Upper lobe of left lung (tissue), 6 donors: Measurements from ENCODE around the gene CEP70. TPM values are rescaled to one million over a fixed set of nuclear protein-coding genes. Genes with fewer than 3 reads are reported as not detected.

Source experiments
- ATAC-seq, 2 donors: fragments of 200-7000 bp; cut with Tn5 transposase; one replicate each; pipeline ENCODE4 v1.9.1; 2022; ENCODE audit warnings: mild to moderate bottlenecking in 2 of 2, moderate library complexity in 2 of 2; ENCODE audit not compliant: low FRiP score in 2 of 2
- DNase-seq, 2 donors: peaks; one replicate each; pipeline ENCODE4 v3.0.0-alpha.2; 2019 to 2020
- H3K27ac ChIP-seq, 4 donors: fragments of 200-600 bp; sonication (generic); one replicate each; pipeline ENCODE4 v1.5.1; 2016 to 2019
- H3K27me3 ChIP-seq, 4 donors: fragments of 200-600 bp; sonication (generic); one replicate each; pipeline ENCODE4 v1.5.1; 2017 to 2019
- H3K36me3 ChIP-seq, 4 donors: fragments of 200-600 bp; sonication (generic); one replicate each; pipeline ENCODE4 v1.5.1; 2016 to 2019
- H3K4me1 ChIP-seq, 4 donors: fragments of 200-600 bp; sonication (generic); one replicate each; pipeline ENCODE4 v1.5.1; 2018 to 2019
- H3K4me3 ChIP-seq, 4 donors: fragments of 200-600 bp; sonication (generic); one replicate each; pipeline ENCODE4 v1.5.1; 2017 to 2019; ENCODE audit warnings: mild to moderate bottlenecking in 2 of 4, moderate library complexity in 1 of 4
- H3K9me3 ChIP-seq, 4 donors: fragments of 200-600 bp; sonication (generic); one replicate each; pipeline ENCODE4 v1.5.1; 2018 to 2019
- EP300 ChIP-seq, 4 donors: sonication (generic); formaldehyde crosslinking; IDR thresholded peaks; one replicate each; pipeline ENCODE4 v1.5.1; 2017; ENCODE audit warnings: antibody characterized with exemption in 4 of 4, control low read depth in 2 of 4
- POLR2A ChIP-seq, 4 donors: fragments of 450-650 bp; IDR thresholded peaks; one replicate each; pipeline ENCODE4 v1.5.1; 2016 to 2017; ENCODE audit warnings: antibody characterized with exemption in 4 of 4, mild to moderate bottlenecking in 2 of 4
- POLR2AphosphoS5 ChIP-seq, 2 donors: sonication (generic); formaldehyde crosslinking; IDR thresholded peaks; one replicate each; pipeline ENCODE4 v1.5.1; 2017; ENCODE audit warnings: antibody characterized with exemption in 2 of 2
- WGBS, 2 donors: methylation state at CpG; one replicate each; pipeline ENCODE4 v1.1.5; 2017 to 2018; 5-methylcytosine and 5-hydroxymethylcytosine counted together
- total RNA-seq, 6 donors: library from RNA; depleted of rRNA in 4 of 6; stranded (reverse); fragments of >200 nt in 4 of 6; gene quantifications; one replicate each; pipeline versions ENCODE4 v1.1.0 to v1.2.1, GENCODE V29; 2016 to 2021
- TF ChIP-seq, protein P1 (sequence below), 6 experiments: fragments of 450-650 bp in 4 of 6; fragments of 200-600 bp in 2 of 6; sonication (generic) in 2 of 6; IDR thresholded peaks; one replicate each; pipeline ENCODE4 v1.5.1; 2016 to 2019; ENCODE audit warnings: antibody characterized with exemption in 6 of 6
- donor health status: DM: no; HTN: no; CAD: no; lungs with moderate emphysema.
- donor health status: DM: no; HTN: yes; CAD: no; lungs with severe emphysema.

CEP70 gene
- total RNA-seq, 6 donors from 2014 or later: 27.6 to 121 (median 50.9) TPM

- Histone ChIP-seq H3K36me3 (peaks cover 0 to 48% (median 14%) of the 10 kb centered on the region in 4 donors), H3K27ac (no peak overlapping the region), H3K4me3 (no peak overlapping the region), H3K9me3 (no peaks in the 10 kb centered on the region), H3K27me3 (no peaks in the 10 kb centered on the region), H3K4me1 (peaks cover 0 to 16% (median 9%) of the 10 kb centered on the region in 4 donors)
- 61 to 86% methylated on average over 2 of the region's 2 CpGs for WGBS, 2 donors
- DNase-seq (no peak), ATAC-seq (no peak)
- TF ChIP-seq EP300 (IDR thresholded peaks at IDR 0.05) (no peak), POLR2AphosphoS5 (IDR thresholded peaks at IDR 0.05) (no peak), POLR2A (IDR thresholded peaks at IDR 0.05) (no peak)
Measured at GRCh38 chr3:138465925-138466324, 128.1 kb downstream of the CEP70 start.

DNA sequence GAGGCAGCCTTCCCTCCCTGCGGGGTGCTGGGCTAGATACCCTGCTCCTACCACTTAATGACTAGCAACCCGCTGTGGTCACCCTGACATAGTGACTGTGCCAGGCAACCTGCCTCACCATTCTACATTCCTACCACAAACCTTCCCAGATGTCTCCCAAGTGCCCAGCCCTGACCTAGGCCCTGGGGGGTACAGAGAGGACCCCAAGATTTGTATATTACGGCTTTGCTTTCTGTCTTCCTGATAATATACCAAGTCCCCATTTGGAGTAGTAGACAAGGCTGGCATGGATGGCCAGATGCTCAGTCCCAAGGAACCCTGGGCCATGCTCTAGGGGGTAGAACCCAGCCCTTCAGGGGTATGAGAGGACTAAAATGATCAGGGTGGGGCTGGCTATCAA lies 128.6 kb downstream of the CEP70 start:
- DNase-seq (no peak), ATAC-seq (no peak)
- Histone ChIP-seq H3K36me3 (peaks cover 0 to 51% (median 14%) of the 10 kb centered on the region in 4 donors), H3K4me1 (peaks cover 0 to 14% (median 9%) of the 10 kb centered on the region in 4 donors), H3K9me3 (no peaks in the 10 kb centered on the region), H3K27ac (no peak overlapping the region), H3K4me3 (no peak overlapping the region), H3K27me3 (no peaks in the 10 kb centered on the region)
- 96 to 100% methylated on average over 2 to 3 of the region's 3 CpGs for WGBS, 2 donors
- TF ChIP-seq, protein P1, sequence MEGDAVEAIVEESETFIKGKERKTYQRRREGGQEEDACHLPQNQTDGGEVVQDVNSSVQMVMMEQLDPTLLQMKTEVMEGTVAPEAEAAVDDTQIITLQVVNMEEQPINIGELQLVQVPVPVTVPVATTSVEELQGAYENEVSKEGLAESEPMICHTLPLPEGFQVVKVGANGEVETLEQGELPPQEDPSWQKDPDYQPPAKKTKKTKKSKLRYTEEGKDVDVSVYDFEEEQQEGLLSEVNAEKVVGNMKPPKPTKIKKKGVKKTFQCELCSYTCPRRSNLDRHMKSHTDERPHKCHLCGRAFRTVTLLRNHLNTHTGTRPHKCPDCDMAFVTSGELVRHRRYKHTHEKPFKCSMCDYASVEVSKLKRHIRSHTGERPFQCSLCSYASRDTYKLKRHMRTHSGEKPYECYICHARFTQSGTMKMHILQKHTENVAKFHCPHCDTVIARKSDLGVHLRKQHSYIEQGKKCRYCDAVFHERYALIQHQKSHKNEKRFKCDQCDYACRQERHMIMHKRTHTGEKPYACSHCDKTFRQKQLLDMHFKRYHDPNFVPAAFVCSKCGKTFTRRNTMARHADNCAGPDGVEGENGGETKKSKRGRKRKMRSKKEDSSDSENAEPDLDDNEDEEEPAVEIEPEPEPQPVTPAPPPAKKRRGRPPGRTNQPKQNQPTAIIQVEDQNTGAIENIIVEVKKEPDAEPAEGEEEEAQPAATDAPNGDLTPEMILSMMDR (IDR thresholded peaks at IDR 0.05): no peak
- TF ChIP-seq POLR2AphosphoS5 (IDR thresholded peaks at IDR 0.05) (no peak), EP300 (IDR thresholded peaks at IDR 0.05) (no peak), POLR2A (IDR thresholded peaks at IDR 0.05) (no peak)

GRCh38 chr3:138464491-138464860 lies 129.6 kb downstream of the CEP70 start:
- DNase-seq: no peak
- Histone ChIP-seq H3K27ac (no peak overlapping the region), H3K36me3 (peaks cover 0 to 53% (median 18%) of the 10 kb centered on the region in 4 donors), H3K4me3 (no peak overlapping the region), H3K27me3 (no peaks in the 10 kb centered on the region), H3K9me3 (no peaks in the 10 kb centered on the region), H3K4me1 (peaks cover 0 to 15% (median 8%) of the 10 kb centered on the region in 4 donors)
- no peak for TF ChIP-seq POLR2A (IDR thresholded peaks at IDR 0.05)
- TF ChIP-seq, protein P1 (IDR thresholded peaks at IDR 0.05): no peak
- no peak for TF ChIP-seq EP300 (IDR thresholded peaks at IDR 0.05)
- no peak for TF ChIP-seq POLR2AphosphoS5 (IDR thresholded peaks at IDR 0.05)
- WGBS, 2 donors: 72 to 79% methylated on average over 2 of the region's 2 CpGs
- no peak for ATAC-seq

- DNase-seq (no peak), ATAC-seq (no peak)
- TF ChIP-seq EP300 (IDR thresholded peaks at IDR 0.05) (no peak), POLR2A (IDR thresholded peaks at IDR 0.05) (no peak), POLR2AphosphoS5 (IDR thresholded peaks at IDR 0.05) (no peak)
- TF ChIP-seq, protein P1 (IDR thresholded peaks at IDR 0.05): no peak
- Histone ChIP-seq H3K27ac (peak overlapping the region in 1 of 4 donors; percentile 22), H3K4me1 (peaks cover 0 to 10% (median 3%) of the 10 kb centered on the region in 4 donors), H3K9me3 (no peaks in the 10 kb centered on the region), H3K27me3 (no peaks in the 10 kb centered on the region), H3K36me3 (peaks cover 0 to 55% (median 23%) of the 10 kb centered on the region in 4 donors), H3K4me3 (no peak overlapping the region)
- WGBS, 2 donors: 84 to 100% methylated on average over 3 to 6 of the region's 6 CpGs
Measured at GRCh38 chr3:138463724-138464490, 130.2 kb downstream of the CEP70 start.

DNA sequence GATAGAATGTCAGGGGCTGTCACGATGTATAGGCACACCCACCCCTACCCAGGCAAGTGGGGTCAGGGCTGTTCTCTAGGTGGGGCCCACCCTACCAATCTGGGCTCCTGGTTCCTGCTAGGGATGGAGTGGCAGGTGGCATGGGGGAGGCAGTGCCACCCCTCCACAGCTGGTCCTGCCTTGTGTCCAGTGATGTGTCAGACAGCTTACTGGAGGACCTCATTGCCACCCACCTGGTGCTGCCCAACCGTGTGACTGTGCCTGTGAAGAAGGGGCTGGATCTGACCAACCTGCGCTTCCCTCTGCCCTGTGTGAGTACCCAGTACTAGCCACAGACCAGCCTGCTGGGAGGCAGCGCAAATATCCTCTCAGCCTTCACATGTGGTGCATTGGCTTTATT lies 132.2 kb downstream of the CEP70 start:
- TF ChIP-seq POLR2AphosphoS5 (IDR thresholded peaks at IDR 0.05): no peak
- no peak for TF ChIP-seq POLR2A (IDR thresholded peaks at IDR 0.05)
- no peak for TF ChIP-seq EP300 (IDR thresholded peaks at IDR 0.05)
- TF ChIP-seq, protein P1 (IDR thresholded peaks at IDR 0.05): no peak
- WGBS, 2 donors: 89 to 100% methylated on average over 2 to 4 of the region's 4 CpGs
- H3K9me3 ChIP-seq: no peaks in the 10 kb centered on the region
- no peaks in the 10 kb centered on the region for H3K27me3 ChIP-seq
- peaks cover 0 to 7% (median 0%) of the 10 kb centered on the region in 4 donors for H3K4me1 ChIP-seq
- ATAC-seq (no peak), DNase-seq (no peak)
- no peak overlapping the region for H3K4me3 ChIP-seq
- peaks cover 0 to 51% (median 26%) of the 10 kb centered on the region in 4 donors for H3K36me3 ChIP-seq
- no peak overlapping the region for H3K27ac ChIP-seq
